Measurements from ENCODE around the gene SLC9A2. TPM values are rescaled to one million over a fixed set of nuclear protein-coding genes. Genes with fewer than 3 reads are reported as not detected.

The SLC9A2 gene
- total RNA-seq, 4 donors from 2014 or later: 61.7 to 151 (median 80.6) TPM

- WGBS, 2 donors (ENCODE audit: low coverage in 1 of 2): 3 to 7% methylated on average over 16 to 37 of the region's 59 CpGs
- in situ Hi-C loops (cut with MboI; ENCODE audit: low pct_ligation_motif_present in 1 of 4, low pct_unique_long_range_greater_than_20kb in 1 of 4, low sequenced_read_pairs in 3 of 4) (no loop called here), intact Hi-C loops (cut with DNase I; ENCODE audit: low total_unique reads) (no loop called here)
- TF ChIP-seq POLR2AphosphoS5 (IDR thresholded peaks at IDR 0.05): peak in 2 of 3 donors; percentile 23 to 55
- TF ChIP-seq CTCF (IDR thresholded peaks at IDR 0.05): no peak
- DNase-seq: peak; percentile 72
- Histone ChIP-seq H3K27me3 (peaks cover 31% of the 10 kb centered on the region), H3K9me3 (no peaks in the 10 kb centered on the region), H3K27ac (peak overlapping the region; percentile 86 to 94 (median 89)), H3K4me1 (peaks cover 0 to 38% (median 17%) of the 10 kb centered on the region in 4 donors), H3K36me3 (no peaks in the 10 kb centered on the region), H3K4me3 (peak overlapping the region; percentile 36 to 80 (median 58))
Measured at GRCh38 chr2:102618452-102619413, 620 bp upstream of the SLC9A2 start.

GRCh38 chr2:102620332-102620731, 979 bp downstream of the SLC9A2 start:
- H3K36me3 ChIP-seq: no peaks in the 10 kb centered on the region
- H3K4me3 ChIP-seq: peak overlapping the region; percentile 20 to 80 (median 58)
- intact Hi-C loops (cut with DNase I; ENCODE audit: low total_unique reads): no loop called here
- H3K9me3 ChIP-seq: no peaks in the 10 kb centered on the region
- 35% methylated on average over 11 of the region's 11 CpGs; no CpG with 5 or more reads in 1 of the 2 donors for WGBS, 2 donors (ENCODE audit: low coverage in 1 of 2)
- peak; percentile 85 for DNase-seq
- TF ChIP-seq POLR2AphosphoS5 (IDR thresholded peaks at IDR 0.05): peak; percentile 83 to 94 (median 92)
- peak; percentile 91 for TF ChIP-seq POLR2A (IDR thresholded peaks at IDR 0.05)
- TF ChIP-seq CTCF (IDR thresholded peaks at IDR 0.05): no peak
- no peak for TF ChIP-seq EP300 (IDR thresholded peaks at IDR 0.05; ENCODE audit: low read depth)
- peaks cover 0 to 48% (median 18%) of the 10 kb centered on the region in 4 donors for H3K4me1 ChIP-seq
- in situ Hi-C loops (cut with MboI; ENCODE audit: low pct_ligation_motif_present in 1 of 4, low pct_unique_long_range_greater_than_20kb in 1 of 4, low sequenced_read_pairs in 3 of 4): no loop called here
- H3K27me3 ChIP-seq: peaks cover 31% of the 10 kb centered on the region
- H3K27ac ChIP-seq: peak overlapping the region; percentile 86 to 94 (median 89)

GRCh38 chr2:102621630-102622029, 2.3 kb downstream of the SLC9A2 start:
- no peaks in the 10 kb centered on the region for H3K36me3 ChIP-seq
- H3K9me3 ChIP-seq: no peaks in the 10 kb centered on the region
- H3K27me3 ChIP-seq: peaks cover 31% of the 10 kb centered on the region
- H3K4me3 ChIP-seq: peak overlapping the region in 3 of 4 donors; percentile 54 to 80 (median 61)
- DNase-seq: no peak
- H3K4me1 ChIP-seq: peaks cover 0 to 42% (median 15%) of the 10 kb centered on the region in 4 donors
- intact Hi-C loops (cut with DNase I; ENCODE audit: low total_unique reads): no loop called here
- WGBS, 2 donors (ENCODE audit: low coverage in 1 of 2): 22 to 43% methylated on average over 4 of the region's 4 CpGs
- peak in 1 of 3 donors; percentile 10 for TF ChIP-seq POLR2AphosphoS5 (IDR thresholded peaks at IDR 0.05)
- TF ChIP-seq POLR2A (IDR thresholded peaks at IDR 0.05): no peak
- peak overlapping the region; percentile 86 to 94 (median 89) for H3K27ac ChIP-seq
- in situ Hi-C loops (cut with MboI; ENCODE audit: low pct_ligation_motif_present in 1 of 4, low pct_unique_long_range_greater_than_20kb in 1 of 4, low sequenced_read_pairs in 3 of 4): no loop called here

GRCh38 chr2:102622646-102623045, 3.3 kb downstream of the SLC9A2 start:
- H3K4me3 ChIP-seq: peak overlapping the region in 3 of 4 donors; percentile 54 to 80 (median 61)

More at GRCh38 chr2:102622646-102623045, 3.3 kb downstream of the SLC9A2 start:
- WGBS, 2 donors (ENCODE audit: low coverage in 1 of 2): 46 to 55% methylated on average over 3 of the region's 3 CpGs
- TF ChIP-seq EP300 (IDR thresholded peaks at IDR 0.05; ENCODE audit: low read depth) (no peak), POLR2A (IDR thresholded peaks at IDR 0.05) (no peak), CTCF (IDR thresholded peaks at IDR 0.05) (no peak), POLR2AphosphoS5 (IDR thresholded peaks at IDR 0.05) (no peak)
- intact Hi-C loops (cut with DNase I; ENCODE audit: low total_unique reads) (no loop called here), in situ Hi-C loops (cut with MboI; ENCODE audit: low pct_ligation_motif_present in 1 of 4, low pct_unique_long_range_greater_than_20kb in 1 of 4, low sequenced_read_pairs in 3 of 4) (no loop called here)
- no peaks in the 10 kb centered on the region for H3K9me3 ChIP-seq
- peaks cover 0 to 42% (median 15%) of the 10 kb centered on the region in 4 donors for H3K4me1 ChIP-seq
- peaks cover 31% of the 10 kb centered on the region for H3K27me3 ChIP-seq
- no peak for DNase-seq
- H3K36me3 ChIP-seq: no peaks in the 10 kb centered on the region
- H3K27ac ChIP-seq: peak overlapping the region; percentile 86 to 94 (median 89)
